NCI-H2029 (cell line): ENCODE results near the gene CCDC24.
A peak's percentile ranks its signal among the peaks of the same experiment; 100 is the strongest.

ENCODE experiments used
- DNase-seq: peaks from one replicate; lab custom pipeline; 2025; lab: John Stamatoyannopoulos, UW

The CCDC24 gene

DNA sequence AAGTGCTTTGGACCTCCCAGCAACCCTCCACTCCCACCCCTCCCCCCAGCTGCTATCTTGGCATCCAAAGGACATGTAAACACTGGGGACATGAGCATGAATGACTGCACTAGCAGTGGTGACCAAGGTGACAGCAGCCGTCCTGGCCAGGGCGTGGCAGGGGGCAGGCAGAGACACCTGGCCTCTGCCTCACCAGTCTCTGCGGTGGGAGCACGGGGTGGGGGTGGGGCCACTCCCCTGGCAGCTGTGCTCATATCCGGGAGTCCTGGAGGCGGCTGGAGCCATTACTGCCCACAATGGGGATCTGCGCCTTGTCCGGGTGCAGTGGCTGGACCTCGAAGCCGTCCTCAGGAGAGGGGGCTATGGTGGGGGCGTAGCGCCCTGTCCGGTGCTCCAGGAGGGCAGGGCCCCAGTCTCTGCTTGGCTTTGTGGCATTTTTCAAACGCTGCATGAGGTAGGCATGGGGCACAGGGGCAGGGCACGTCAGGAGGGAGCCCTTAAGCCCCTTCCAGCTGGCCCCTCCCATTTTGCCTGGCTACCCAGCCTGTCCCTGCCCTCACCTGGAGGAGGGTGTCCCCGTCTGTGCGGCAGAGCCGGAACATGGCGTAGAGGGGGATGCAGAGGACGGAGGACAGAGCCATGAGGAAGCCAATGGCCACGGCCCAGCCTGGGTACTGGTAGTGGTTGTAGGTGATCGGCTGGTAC, 6.0 kb downstream of the CCDC24 start:
- peak; percentile 94 for DNase-seq

DNA sequence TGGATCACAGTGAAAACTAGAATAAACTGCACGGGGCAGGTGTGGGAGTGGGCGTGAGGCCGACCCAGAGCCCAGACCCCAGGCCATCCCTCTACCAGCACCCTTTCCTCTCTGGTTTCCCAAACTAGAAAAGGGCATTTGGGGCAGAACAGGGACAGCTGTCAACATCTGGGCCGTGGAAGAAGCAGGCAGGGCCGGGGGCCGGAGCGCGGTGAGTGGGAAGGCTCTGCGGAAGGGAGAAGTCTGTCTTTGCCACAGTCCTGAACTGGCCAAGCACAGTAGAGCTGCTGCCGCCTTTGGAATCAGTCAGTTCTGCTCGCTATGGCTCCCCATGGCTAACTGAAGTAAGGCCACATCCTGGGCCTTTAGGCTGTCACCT, 6.6 kb downstream of the CCDC24 start:
- DNase-seq, result no peak

GRCh38 chr1:43999455-43999854, 8.1 kb downstream of the CCDC24 start:
- no peak for DNase-seq

DNA sequence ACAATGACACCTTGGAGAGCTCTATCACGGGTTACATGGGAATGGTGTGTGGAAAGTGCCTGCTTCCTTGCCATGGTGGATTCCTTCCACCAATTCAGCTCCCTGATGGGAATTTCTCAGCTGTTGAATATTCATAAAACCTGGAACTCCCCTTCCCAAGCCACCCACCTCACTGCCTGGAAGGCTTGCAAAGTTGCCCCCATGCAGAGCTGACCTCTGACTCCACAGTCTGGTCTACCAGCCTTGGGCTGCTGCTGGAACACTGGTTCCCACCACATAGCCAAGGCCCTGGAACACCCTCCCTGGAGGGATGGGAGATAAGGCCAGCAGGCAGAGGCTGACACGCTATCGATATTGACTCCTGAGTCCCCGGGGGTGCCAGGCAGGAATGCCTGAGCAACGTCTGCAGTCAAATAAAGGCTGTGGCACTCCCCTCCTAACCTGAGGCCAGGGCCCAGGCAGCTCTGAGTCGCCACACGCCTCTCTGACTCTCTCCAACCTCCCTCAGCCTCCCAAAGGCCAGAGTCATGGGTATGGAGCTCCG, 8.8 kb downstream of the CCDC24 start:
- DNase-seq, result no peak

DNA sequence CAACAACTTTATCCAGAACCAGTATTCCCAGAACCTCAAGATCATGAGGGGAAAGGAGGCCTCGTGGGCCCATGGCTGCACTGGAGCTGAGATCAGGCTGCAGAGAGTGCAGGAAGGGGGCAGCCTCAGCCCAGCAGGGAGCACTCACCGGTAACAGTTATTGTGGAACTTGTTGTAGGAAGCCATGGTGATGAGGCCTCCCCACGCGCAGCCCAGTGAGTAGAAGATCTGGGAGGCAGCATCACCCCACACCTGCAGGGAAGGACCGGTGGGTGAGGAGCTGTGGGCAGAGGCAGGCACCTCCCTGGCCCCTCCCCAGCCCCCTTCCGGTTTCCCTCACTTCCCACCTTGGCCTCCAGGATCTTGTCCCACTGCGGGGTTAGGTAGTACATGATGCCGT, 10.8 kb downstream of the CCDC24 start:
- DNase-seq, result no peak

DNA sequence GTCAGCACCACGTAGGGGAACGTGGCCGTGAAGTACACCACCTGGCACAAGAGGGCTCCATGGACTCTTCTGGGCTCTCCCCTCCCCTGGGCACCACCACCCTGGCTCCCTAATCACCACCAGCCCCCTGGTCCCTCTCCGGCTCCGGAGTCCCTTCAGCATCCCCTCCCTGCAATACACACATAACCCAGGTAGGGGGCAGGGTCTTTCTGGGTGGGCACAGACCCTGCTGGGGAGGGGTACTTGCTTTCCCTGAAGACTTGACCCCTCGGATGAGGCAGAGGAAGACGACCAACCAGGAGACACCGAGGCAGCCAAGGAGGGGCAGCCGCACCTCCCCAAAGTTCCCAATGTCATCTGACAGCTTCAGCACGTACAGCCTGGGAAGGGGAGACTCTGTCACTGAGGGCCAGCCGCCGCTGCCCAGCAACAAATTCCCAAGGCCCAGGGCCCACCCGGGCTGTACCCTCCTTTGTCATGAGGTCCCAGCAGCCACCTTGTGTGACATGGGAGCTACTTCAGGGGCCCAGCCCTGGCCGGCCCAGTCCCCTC, 11.3 kb downstream of the CCDC24 start:
- no peak for DNase-seq

- no peak for DNase-seq
Observed at GRCh38 chr1:44008259-44008658, 16.9 kb downstream of the CCDC24 start.

- no peak for DNase-seq
Observed at GRCh38 chr1:44010935-44011471, 19.6 kb downstream of the CCDC24 start.

GRCh38 chr1:44012404-44012803, 21.0 kb downstream of the CCDC24 start:
- DNase-seq, result peak; percentile 80

DNA sequence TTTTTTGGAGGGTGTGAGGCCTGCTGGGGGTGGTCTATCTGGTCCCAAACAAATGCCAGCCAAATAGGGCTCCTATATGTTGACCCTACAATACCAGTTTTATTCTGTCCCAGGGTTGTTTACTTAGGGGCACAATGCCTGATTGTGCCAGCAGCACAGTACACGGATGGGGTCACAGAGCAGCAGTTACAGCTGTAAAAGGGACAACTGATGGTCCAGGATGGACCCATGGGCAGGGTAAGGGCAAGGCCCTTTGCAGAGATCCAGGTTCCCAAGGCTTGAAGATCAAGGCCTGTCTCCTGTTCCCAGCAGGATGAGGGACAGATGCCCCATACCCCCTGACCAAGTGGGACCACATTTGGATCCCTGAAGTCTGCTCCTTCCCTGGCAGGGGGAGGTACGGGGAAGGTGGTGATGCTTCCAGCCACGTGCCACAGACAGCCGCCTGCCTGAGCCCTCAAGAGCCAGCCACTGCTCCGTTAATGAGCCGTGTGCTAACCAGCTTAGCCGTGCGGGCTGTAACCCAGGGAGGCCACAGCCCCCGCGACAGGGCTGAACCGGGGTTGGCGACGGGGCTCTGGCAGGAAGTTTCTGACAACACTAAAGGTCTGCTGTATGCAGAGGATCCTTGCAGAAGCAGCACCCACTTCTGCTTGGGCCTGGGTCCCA, 21.7 kb downstream of the CCDC24 start:
- DNase-seq, result no peak

DNA sequence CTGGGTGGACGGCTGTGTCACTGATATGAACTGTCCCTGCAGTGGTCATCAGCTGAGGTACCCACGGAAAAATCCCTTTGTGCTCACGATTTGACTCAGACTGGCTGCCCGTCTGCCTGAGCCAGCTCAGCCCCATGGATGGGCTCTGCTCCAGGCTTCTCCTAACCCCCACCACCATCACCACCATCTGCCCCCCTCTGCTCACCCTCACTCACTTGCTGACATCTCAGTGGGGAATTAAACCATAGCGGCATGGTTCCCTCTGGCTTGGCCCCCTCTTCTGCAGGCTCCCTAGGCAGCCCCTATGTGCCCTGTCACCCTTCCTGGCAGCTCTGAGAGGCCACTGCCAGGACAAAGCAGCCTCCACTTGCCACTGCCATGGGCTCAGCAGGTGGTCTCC, 22.6 kb downstream of the CCDC24 start:
- no peak for DNase-seq

DNA sequence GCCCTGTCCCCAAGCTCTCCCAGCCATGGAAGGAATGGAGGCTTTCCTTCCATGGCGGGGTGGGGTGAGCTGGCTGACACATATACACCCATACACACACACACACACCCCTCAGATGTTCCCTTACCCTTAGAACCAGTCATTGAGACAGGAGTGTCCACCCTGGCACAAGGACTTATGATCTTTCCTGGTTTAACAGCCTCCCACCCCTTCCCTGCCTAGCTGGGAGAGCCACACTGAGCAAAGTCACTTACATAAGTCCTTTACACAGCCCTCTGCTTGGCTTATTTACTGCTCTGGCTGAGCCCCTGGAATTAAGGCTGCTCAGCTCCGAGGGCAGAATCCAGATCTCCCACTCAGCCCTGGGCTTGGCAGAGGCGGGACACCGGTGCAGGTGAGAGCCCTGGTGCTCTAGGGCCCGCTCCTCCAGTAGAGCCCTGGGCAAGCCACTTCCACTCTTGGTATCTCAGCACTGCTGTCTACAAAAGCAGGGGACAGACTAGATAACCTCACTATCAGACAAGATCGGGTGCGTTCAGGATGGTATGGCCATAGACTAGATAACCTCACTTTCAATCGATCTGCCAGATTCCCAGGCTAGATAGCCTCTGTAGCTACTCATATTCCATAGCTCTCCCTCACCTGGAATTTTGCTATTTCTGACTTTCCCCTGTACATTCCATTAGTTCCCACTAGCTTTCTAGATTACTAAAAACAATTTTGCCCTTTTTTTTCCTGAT, 23.1 kb downstream of the CCDC24 start:
- no peak for DNase-seq

GRCh38 chr1:44015206-44015605, 23.8 kb downstream of the CCDC24 start:
- DNase-seq, result no peak

- no peak for DNase-seq
Observed at GRCh38 chr1:44016041-44016889, 24.9 kb downstream of the CCDC24 start.

DNA sequence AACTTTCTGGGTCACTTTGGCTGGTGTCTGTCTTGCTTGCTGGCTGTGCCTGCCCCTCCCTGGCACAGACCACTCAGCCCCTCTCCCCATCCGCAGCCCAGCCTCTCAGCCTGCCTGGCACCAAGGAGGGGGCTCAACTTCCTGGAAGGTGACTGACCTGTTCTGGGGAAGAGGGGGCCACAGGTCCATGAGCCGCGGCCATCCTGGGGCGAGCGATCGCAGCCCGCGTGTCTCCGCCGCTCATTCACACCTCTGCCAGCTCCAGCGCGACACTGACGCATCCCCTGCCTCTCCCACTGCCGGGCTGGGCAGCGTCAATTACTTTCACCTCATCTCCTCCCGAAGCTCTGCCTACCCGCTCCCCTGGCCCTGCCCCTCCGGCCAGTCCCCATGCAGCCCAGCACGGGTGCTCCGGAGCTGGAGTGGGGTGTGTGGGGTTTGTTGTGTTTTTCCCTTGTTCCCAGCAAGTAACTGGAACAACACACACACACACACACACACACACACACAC, 25.5 kb downstream of the CCDC24 start:
- no peak for DNase-seq

DNA sequence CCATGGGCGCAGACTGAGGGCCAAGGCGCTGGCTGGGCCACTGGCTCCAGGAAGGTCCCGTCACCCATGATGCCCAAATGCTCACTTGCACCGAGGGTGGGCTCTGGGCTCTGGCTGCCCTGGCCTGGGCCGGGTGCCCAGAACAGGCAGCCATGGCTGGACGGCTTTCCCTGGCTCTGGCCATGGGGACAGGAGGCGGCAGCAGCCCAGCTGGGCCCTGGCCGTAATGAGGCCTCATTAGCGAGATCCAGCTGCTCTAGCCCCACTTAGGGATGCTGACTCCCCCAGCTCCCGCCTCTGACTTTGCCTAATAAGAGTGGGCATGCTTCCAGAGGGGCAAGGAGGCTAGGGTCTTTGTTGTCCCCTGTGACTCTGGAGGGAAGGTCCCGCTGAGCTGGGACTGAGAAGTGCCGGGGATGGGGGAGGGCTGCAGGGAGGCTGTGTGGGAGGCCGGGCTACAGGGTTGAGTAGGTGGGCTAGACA, 28.1 kb downstream of the CCDC24 start:
- DNase-seq, result no peak

DNA sequence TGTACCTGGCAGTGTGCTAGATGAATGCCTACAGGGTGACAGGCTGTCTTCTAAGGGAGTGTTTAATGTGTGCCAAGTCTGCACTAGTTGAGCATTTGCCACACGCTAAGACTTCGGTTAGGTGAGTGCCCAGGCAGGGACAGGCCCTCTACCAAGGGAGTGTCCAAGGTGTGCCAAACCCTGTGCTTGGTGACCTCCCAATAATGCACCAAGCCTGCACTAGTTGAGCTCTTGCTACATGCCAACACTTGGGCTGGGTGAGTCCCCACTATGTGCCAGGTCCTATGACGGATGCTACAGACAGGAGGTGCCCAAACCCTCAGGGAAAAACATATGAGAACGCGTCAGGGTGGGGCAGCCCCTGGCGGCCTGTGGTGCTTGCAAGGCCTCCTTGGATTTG, 29.1 kb downstream of the CCDC24 start:
- DNase-seq, result no peak

GRCh38 chr1:44021156-44021555, 29.8 kb downstream of the CCDC24 start:
- DNase-seq, result no peak

DNA sequence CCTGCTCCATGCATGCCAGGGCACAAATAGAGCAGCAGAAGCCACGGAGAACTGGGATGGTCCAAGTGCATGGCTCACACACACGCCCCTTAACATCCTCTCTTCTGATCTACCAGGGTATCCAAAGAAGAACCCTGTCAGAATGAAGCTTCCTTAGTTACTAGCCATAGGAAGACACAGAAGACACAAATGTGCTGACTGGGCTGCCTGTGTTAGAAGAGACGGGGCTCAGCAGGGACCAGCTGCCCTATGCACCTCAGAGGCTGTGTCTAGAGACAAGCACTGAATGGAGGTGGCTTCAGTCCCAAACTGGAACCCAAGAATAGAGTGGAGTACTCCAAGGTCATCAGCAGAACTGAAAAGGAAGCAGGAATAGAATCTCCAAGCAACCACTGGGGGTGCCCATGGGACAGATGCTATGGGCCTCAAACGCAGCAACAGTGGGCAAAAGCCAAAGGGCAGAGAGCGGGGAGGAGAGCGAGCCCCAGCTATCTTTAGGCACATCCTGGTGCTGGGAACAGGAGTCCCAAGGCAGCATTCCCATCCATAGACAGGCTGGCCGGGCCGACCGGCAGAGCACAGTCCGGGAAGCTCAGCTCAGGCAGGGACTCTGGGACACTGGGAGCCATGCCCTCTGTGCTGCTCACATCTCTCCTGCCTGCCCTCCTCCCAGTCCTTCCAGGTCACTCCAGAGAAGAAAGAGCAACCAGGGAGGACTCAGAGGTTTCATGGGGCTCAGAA, 30.4 kb downstream of the CCDC24 start:
- DNase-seq, result no peak
